K562 (cell line): ENCODE measurements around the gene GFI1. TPM values are rescaled to one million over a fixed set of nuclear protein-coding genes. Genes with fewer than 3 reads are reported as not detected.

Experiments
- ATAC-seq: fragments of 200-7000 bp; cut with Tn5 transposase; 3 replicates; pipeline ENCODE4 v1.9.1; 2020; ENCODE audit warnings: moderate library complexity
- BruUV-seq: library from RNA; stranded (reverse); fragments of 400-500 nt; replicated peaks from 2 replicates; lab custom pipeline; 2021; lab: Mats Ljungman, UMichigan
- CTCF ChIA-PET: fragments of 300-600 bp; formaldehyde crosslinking; extraction: SDS; loops from one replicate; lab custom pipeline; 2021; ENCODE audit warnings: low intra/inter-chr PET ratio; lab: Yijun Ruan, JAX
- POLR2A ChIA-PET: fragments of 300-600, 350-650 bp; sonication (Branson Sonifier 250); formaldehyde crosslinking; extraction: SDS; loops from one replicate; lab custom pipeline; 2021; ENCODE audit warnings: antibody characterized with exemption, inconsistent platforms; lab: Yijun Ruan, JAX
- DNase-seq, 4 experiments: peaks; one replicate each; pipeline versions ENCODE4 v3.0.0 to v3.0.0-alpha.2; 2011 to 2018; ENCODE audit warnings: low spot score in 3 of 4, mixed read lengths in 3 of 4; ENCODE audit errors: extremely low read depth in 1 of 4
- FAIRE-seq: peaks from 2 replicates; lab custom pipeline; 2011; peaks lifted over from hg19 to GRCh38; lab: Jason Lieb, UNC
- H2AFZ ChIP-seq: 2 replicates; pipeline ENCODE4 v1.6.0; 2011; ENCODE audit warnings: low read depth, low read length, control low read depth, inconsistent platforms
- H3K27ac ChIP-seq: fragments of 200-600 bp; 3 replicates; pipeline ENCODE4 v1.8.0; 2011; ENCODE audit warnings: low read depth, mild to moderate bottlenecking, control low read depth, inconsistent platforms, low read length, moderate library complexity, mixed read lengths; ENCODE audit errors: extremely low read depth
- H3K27me3 ChIP-seq, 2 experiments: fragments of 300-600 bp in 1 of 2; 2 replicates in 1 of 2; 3 replicates in 1 of 2; pipeline versions ENCODE4 v1.6.0 to v1.8.0; 2011; ENCODE audit warnings: inconsistent platforms in 2 of 2, low read length in 2 of 2, mild to moderate bottlenecking in 1 of 2, mixed read lengths in 1 of 2, moderate library complexity in 1 of 2; ENCODE audit not compliant: control insufficient read depth in 2 of 2, insufficient read depth in 2 of 2
- H3K36me3 ChIP-seq: fragments of 300-600 bp; 3 replicates; pipeline ENCODE4 v1.8.0; 2011; ENCODE audit warnings: mild to moderate bottlenecking, low read length, inconsistent platforms; ENCODE audit not compliant: control insufficient read depth, insufficient read depth
- H3K4me1 ChIP-seq, 2 experiments: fragments of 200-600 bp in 1 of 2; replicated peaks in 1 of 2; 2 replicates in 1 of 2; 3 replicates in 1 of 2; pipeline versions ENCODE4 v1.5.1 to v1.8.0; 2011; ENCODE audit warnings: inconsistent platforms in 2 of 2, low read length in 2 of 2, mild to moderate bottlenecking in 1 of 2, mixed read lengths in 1 of 2, moderate library complexity in 1 of 2; ENCODE audit not compliant: control insufficient read depth in 2 of 2, insufficient read depth in 2 of 2
- H3K4me2 ChIP-seq: 2 replicates; pipeline ENCODE4 v1.6.1; 2011; ENCODE audit warnings: low read length, control low read depth, inconsistent platforms, mixed read lengths; ENCODE audit not compliant: insufficient read depth
- H3K4me3 ChIP-seq: fragments of 200-600 bp; sonication (generic), shearing (Covaris generic); 2 replicates; pipeline ENCODE4 v1.5.1; 2016; ENCODE audit warnings: control low read depth, inconsistent platforms
- H3K79me2 ChIP-seq: fragments of 200-600 bp; 3 replicates; pipeline ENCODE4 v1.8.0; 2011; ENCODE audit warnings: low read length, inconsistent platforms; ENCODE audit not compliant: control insufficient read depth, insufficient read depth
- H3K9ac ChIP-seq, 2 experiments: 2 replicates each; pipeline versions ENCODE4 v1.6.0 to v1.6.1; 2011; ENCODE audit warnings: low read depth in 2 of 2, low read length in 2 of 2, control low read depth in 1 of 2, inconsistent platforms in 1 of 2, mild to moderate bottlenecking in 1 of 2, mixed read lengths in 1 of 2; ENCODE audit not compliant: insufficient read depth in 1 of 2
- H3K9me1 ChIP-seq: one replicate; pipeline ENCODE4 v1.6.0; 2011; ENCODE audit warnings: inconsistent platforms, mild to moderate bottlenecking, low read length, moderate library complexity; ENCODE audit not compliant: control insufficient read depth, insufficient read depth
- H3K9me3 ChIP-seq: replicated peaks from 2 replicates; pipeline ENCODE4 v1.5.1; 2011; ENCODE audit warnings: low read depth, low read length, inconsistent platforms; ENCODE audit not compliant: control insufficient read depth, insufficient read depth
- H4K20me1 ChIP-seq: replicated peaks from 2 replicates; pipeline ENCODE4 v1.6.1; 2011; ENCODE audit warnings: low read length, inconsistent platforms, mixed read lengths; ENCODE audit not compliant: control insufficient read depth, insufficient read depth
- BMI1 ChIP-seq: fragments of 150-350 bp; IDR thresholded peaks from 2 replicates; pipeline ENCODE4 v1.6.1; 2014; ENCODE audit warnings: low read length
- CEBPB ChIP-seq: fragments of 450-650 bp; IDR thresholded peaks from 2 replicates; pipeline ENCODE4 v1.6.1; 2016; ENCODE audit warnings: missing genetic modification characterization, missing compliant biosample characterization
- CEBPG ChIP-seq, 3 experiments: fragments of 200-800 bp in 1 of 3; sonication (Bioruptor generic) in 1 of 3; sonication (generic) in 1 of 3; formaldehyde crosslinking in 1 of 3; IDR thresholded peaks in 2 of 3; conservative IDR thresholded peaks in 1 of 3; 2 replicates each; pipeline versions ENCODE4 v1.6.1 to v1.8.0; 2016 to 2022; ENCODE audit warnings: missing compliant biosample characterization in 2 of 3, missing genetic modification characterization in 2 of 3, mild to moderate bottlenecking in 1 of 3, missing genetic modification reagents in 1 of 3
- DIDO1 ChIP-seq: fragments of 450-650 bp; IDR thresholded peaks from 2 replicates; pipeline ENCODE4 v1.6.1; 2016; ENCODE audit warnings: low read depth, missing biosample characterization, missing genetic modification characterization
- POLR2A ChIP-seq: fragments of 450-650 bp; conservative IDR thresholded peaks from 2 replicates; pipeline ENCODE4 v1.6.1; 2016
- TGIF2 ChIP-seq: sonication (generic); formaldehyde crosslinking; IDR thresholded peaks from 2 replicates; pipeline ENCODE4 v1.8.1; 2022; ENCODE audit warnings: mild to moderate bottlenecking, missing genetic modification reagents, moderate library complexity
- ZFP30 ChIP-seq: fragments of 250-450 bp; sonication (Bioruptor Pico); IDR thresholded peaks from 2 replicates; pipeline ENCODE4 v1.8.0; 2022; ENCODE audit warnings: moderate library complexity, mild to moderate bottlenecking, inconsistent platforms, borderline replicate concordance
- ZNF232 ChIP-seq: sonication (generic); formaldehyde crosslinking; IDR thresholded peaks from 2 replicates; pipeline ENCODE4 v1.8.0; 2022; ENCODE audit warnings: mild to moderate bottlenecking, missing genetic modification reagents
- ZNF778 ChIP-seq: fragments of 450-650 bp; formaldehyde crosslinking; IDR thresholded peaks from 2 replicates; pipeline ENCODE4 v1.4.0; 2020; ENCODE audit warnings: mild to moderate bottlenecking, moderate library complexity
- WGBS: fragments of 100-300 bp; shearing (Covaris generic); methylation state at CpG from one replicate; pipeline ENCODE4 v1.1.6; 2016; ENCODE audit warnings: low coverage, mixed read lengths; ENCODE audit not compliant: insufficient coverage; ENCODE audit errors: missing lambda C conversion rate; 5-methylcytosine and 5-hydroxymethylcytosine counted together
- in situ Hi-C: fragments of 300-500 bp; cut with MboI; formaldehyde crosslinking; loops from 4 replicates; pipeline ENCODE4 v1.15.0; 2018; ENCODE audit warnings: inconsistent platforms, mixed read lengths
- intact Hi-C: fragments of 100-400 bp; cut with micrococcal nuclease; formaldehyde crosslinking; loops from 2 replicates; pipeline ENCODE4 v1.14.2; 2022
- polyA plus RNA-seq, 8 experiments: library from polyadenylated mRNA; depleted of rRNA in 4 of 8; stranded (reverse) in 5 of 8; unstranded in 3 of 8; fragments of >200 nt; fragmentation: Nextera tagmentation in 2 of 8; fragmentation: Illumina TruSeq in 1 of 8; extraction: Ambion mirVana in 2 of 8; extraction: Trizol in 1 of 8; gene quantifications; 2 replicates each; pipeline versions ENCODE4 v1.2.1 to v1.2.3, GENCODE V29; 2011 to 2014; ENCODE audit warnings: inconsistent platforms in 1 of 8, missing spikeins in 1 of 8
- total RNA-seq, 7 experiments: library from RNA; depleted of rRNA in 6 of 7; stranded (reverse); fragments of >200 nt in 6 of 7; fragmentation: Illumina TruSeq in 2 of 7; extraction: Trizol in 2 of 7; gene quantifications; 2 replicates each; pipeline versions ENCODE4 v1.2.1 to v1.2.3, GENCODE V29; 2011 to 2021; ENCODE audit warnings: low replicate concordance in 1 of 7

GFI1 gene
- total and polyA plus RNA-seq, 9 of the 15 experiments (the other 6 are each of a cell fraction or from before 2014, with no cell fraction given), result 0.07 to 0.93 (median 0.46) TPM

- H3K4me3 ChIP-seq, result no peak overlapping the region
- FAIRE-seq, result no peak
- no TSS peak for BruUV-seq
- H2AFZ ChIP-seq, result no peak overlapping the region
- in situ Hi-C loops, result no loop called here
- H3K9me1 ChIP-seq, result no peaks in the 10 kb centered on the region
- no peak overlapping the region for H3K9ac ChIP-seq
- H4K20me1 ChIP-seq, result no peaks in the 10 kb centered on the region
- no peak for DNase-seq
- ChIA-PET CTCF (no interaction called here), POLR2A (no interaction called here)
- H3K4me2 ChIP-seq, result no peak overlapping the region
- intact Hi-C loops, result no loop called here
- H3K4me1 ChIP-seq, result no peaks in the 10 kb centered on the region
- H3K79me2 ChIP-seq, result no peaks in the 10 kb centered on the region
- no peak overlapping the region for H3K27ac ChIP-seq
- ATAC-seq, result no peak
- H3K27me3 ChIP-seq, result no peaks in the 10 kb centered on the region
- H3K36me3 ChIP-seq, result no peaks in the 10 kb centered on the region
- TF ChIP-seq ZNF778 (CRISPR knock-in tag) (no peak), BMI1 (no peak), POLR2A (no peak), TGIF2 (no peak)
- TF ChIP-seq, all 486 proteins: peak for 0
- no peaks in the 10 kb centered on the region for H3K9me3 ChIP-seq
Measured at GRCh38 chr1:92502247-92502646, 15.5 kb upstream of the GFI1 start.

DNA sequence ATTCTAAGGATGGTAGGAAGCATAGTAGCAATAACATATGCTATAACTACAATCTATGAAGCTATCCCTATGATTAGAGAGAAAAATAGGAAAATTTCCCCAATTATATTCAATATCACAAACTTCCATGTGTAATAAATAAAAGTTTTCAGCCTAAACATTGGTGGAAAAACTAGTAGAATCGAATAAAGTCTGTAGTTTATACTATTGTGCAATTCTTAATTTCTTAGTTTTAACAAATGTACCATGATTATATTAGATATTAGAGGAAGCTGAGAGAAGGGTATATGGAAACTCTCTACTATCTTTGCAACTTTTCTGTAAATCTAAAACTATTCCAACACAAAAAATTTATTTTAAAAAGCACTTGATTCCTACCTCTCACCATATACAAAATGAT, 13.8 kb upstream of the GFI1 start:
- no peak for ATAC-seq
- ChIA-PET POLR2A (no interaction called here), CTCF (no interaction called here)
- H3K36me3 ChIP-seq, result no peaks in the 10 kb centered on the region
- H3K79me2 ChIP-seq, result no peaks in the 10 kb centered on the region
- no peaks in the 10 kb centered on the region for H3K27me3 ChIP-seq
- BruUV-seq, result no TSS peak
- no peaks in the 10 kb centered on the region for H4K20me1 ChIP-seq
- no peak for FAIRE-seq
- TF ChIP-seq ZFP30 (CRISPR knock-in tag) (no peak), CEBPG (CRISPR knock-in tag; IDR thresholded peaks at IDR 0.05) (no peak), CEBPG (tag; conservative IDR thresholded peaks at IDR 0.05 in 1 of 2, IDR thresholded peaks at IDR 0.05 in 1 of 2) (peak; percentile 29 to 74; a peak in 3 of 4 replicates), CEBPB (tag) (peak; percentile 66), DIDO1 (tag) (no peak), ZNF232 (CRISPR knock-in tag) (no peak)
- no peaks in the 10 kb centered on the region for H3K9me3 ChIP-seq
- in situ Hi-C loops (no loop called here), intact Hi-C loops (no loop called here)
- no peak overlapping the region for H3K27ac ChIP-seq
- 0% methylated on average over 1 of the region's 1 CpG for WGBS
- no peak overlapping the region for H3K4me2 ChIP-seq
- no peaks in the 10 kb centered on the region for H3K9me1 ChIP-seq
- H2AFZ ChIP-seq, result no peak overlapping the region
- DNase-seq, result no peak
- H3K9ac ChIP-seq, result no peak overlapping the region
- H3K4me1 ChIP-seq, result no peaks in the 10 kb centered on the region
- H3K4me3 ChIP-seq, result no peak overlapping the region
